Measurements from ENCODE around the gene MS4A15. TPM values are rescaled to one million over a fixed set of nuclear protein-coding genes. Genes with fewer than 3 reads are reported as not detected.

The MS4A15 gene
- not detected in 2 replicates for total RNA-seq

GRCh38 chr11:60756307-60757032, at the start of gene MS4A15:
TSS of gene MS4A15 (plus strand) at chr11:60756867. CDS start at chr11:60763734, 6,867 bp downstream.

GRCh38 chr11:60724420-60724819, 32.2 kb upstream of the MS4A15 start, which contains the start of gene MS4A18:
TSS of gene MS4A18 (plus strand) at chr11:60724720.

GRCh38 chr11:60785136-60785535, 28.5 kb downstream of the MS4A15 start, which contains the start of gene MS4A10:
TSS of gene MS4A10 (plus strand) at chr11:60785333. CDS start at chr11:60790336, 5,003 bp downstream.

Other genes with a start within 250 kb of the MS4A15 start
- gene MS4A13, start 241.5 kb upstream of the MS4A15 start, total RNA-seq, result not detected in 2 replicates
- not detected in 2 replicates for gene MS4A8, start 57.3 kb upstream of the MS4A15 start, total RNA-seq
- not detected in 2 replicates for gene MS4A18, start 32.1 kb upstream of the MS4A15 start, total RNA-seq
- not detected in 2 replicates for gene MS4A10, start 28.5 kb downstream of the MS4A15 start, total RNA-seq
- 10.6 and 15.8 TPM in 2 replicates for gene CCDC86, start 85.2 kb downstream of the MS4A15 start, total RNA-seq
- 0.11 and 0.12 TPM in 2 replicates for gene PTGDR2, start 99.1 kb downstream of the MS4A15 start, total RNA-seq
- 0.12 TPM in 1 of 2 replicates, not detected in the other for gene ZP1, start 110.7 kb downstream of the MS4A15 start, total RNA-seq
- 39.5 and 57.7 TPM in 2 replicates for gene PRPF19, start 149.7 kb downstream of the MS4A15 start, total RNA-seq
- gene TMEM109, start 157.3 kb downstream of the MS4A15 start, total RNA-seq, result 14.9 and 19.7 TPM in 2 replicates
- 33.4 and 48.5 TPM in 2 replicates for gene TMEM132A, start 167.6 kb downstream of the MS4A15 start, total RNA-seq
- gene SLC15A3, start 195.3 kb downstream of the MS4A15 start, total RNA-seq, result 7.5 and 10.6 TPM in 2 replicates
- not detected in 2 replicates for gene CD6, start 214.8 kb downstream of the MS4A15 start, total RNA-seq